ENCODE results near the gene RASSF5.
"Not testable (repeated sequence)": the region's sequence is repeated elsewhere in the genome, so short reads cannot be mapped to it uniquely, and the experiment has no call there.

Gene RASSF5

DNA sequence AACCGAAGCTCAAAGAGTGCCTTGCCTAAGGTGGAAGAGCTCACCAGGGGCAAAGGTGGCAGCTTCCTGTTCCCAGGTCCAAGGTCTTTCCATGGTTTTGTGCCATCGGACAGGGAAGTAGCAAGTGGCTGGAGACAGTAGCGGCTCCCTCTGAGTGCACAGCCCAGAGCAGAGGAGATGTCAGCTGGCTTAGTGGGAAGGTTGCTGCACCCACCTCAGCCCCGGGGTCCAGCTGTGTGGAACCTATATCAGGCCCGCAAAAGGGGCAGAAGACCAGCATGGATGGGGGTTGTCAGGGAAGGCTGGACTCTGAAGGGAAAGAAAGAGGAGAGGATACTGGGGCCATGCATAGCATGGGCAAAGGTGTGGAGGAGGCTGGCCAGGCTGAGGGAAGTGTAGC, 30.2 kb upstream of the RASSF5 start:
- no peak for DNase-seq

GRCh38 chr1:206477581-206478380, 29.6 kb upstream of the RASSF5 start:
- no peak for DNase-seq

DNA sequence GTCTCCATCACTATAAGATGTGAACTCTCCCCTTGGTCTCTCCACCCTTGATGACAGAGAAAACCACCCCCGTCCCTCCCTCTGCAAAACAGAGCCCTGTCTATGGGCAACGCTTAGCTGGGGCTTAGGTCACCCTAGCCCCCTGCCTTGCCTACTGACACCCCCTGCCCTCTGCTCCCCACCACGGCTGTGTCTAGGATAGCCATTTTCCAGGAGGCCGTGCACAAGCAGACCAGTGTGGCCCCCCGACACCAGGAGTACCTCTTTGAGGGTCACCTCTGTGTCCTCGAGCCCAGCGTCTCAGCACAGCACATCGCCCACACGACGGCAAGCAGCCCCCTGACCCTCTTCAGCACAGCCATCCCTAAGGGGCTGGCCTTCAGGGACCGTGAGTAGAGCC, 28.6 kb upstream of the RASSF5 start:
- no peak for DNase-seq

- peak; percentile 66 for DNase-seq
Observed at GRCh38 chr1:206479183-206480125, 27.9 kb upstream of the RASSF5 start.

DNA sequence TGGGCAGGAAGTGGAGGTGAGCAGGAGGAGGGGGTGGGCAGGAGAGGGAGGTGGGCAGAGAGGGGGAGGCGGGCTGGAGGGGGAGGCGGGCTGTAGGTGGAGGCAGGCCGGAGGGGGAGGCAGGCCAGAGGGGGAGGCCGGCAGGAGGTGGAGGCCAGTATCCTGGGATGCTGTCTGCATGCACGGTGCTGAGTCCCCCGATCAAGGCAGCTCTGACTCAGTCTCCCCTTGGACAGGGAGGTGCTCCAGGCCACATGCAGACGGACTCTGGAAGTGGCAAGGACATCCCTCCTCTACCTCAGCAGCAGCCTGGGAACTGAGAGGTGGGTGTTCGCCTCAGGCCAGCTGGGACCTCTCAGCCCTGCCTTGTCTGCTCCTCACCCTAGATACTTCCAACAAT, 27.1 kb upstream of the RASSF5 start:
- no peak for DNase-seq

- DNase-seq = no peak
Observed at GRCh38 chr1:206482611-206483010, 24.7 kb upstream of the RASSF5 start.

- DNase-seq = not testable (repeated sequence)
Observed at GRCh38 chr1:206483864-206484263, 23.5 kb upstream of the RASSF5 start.

GRCh38 chr1:206484901-206485300, 22.4 kb upstream of the RASSF5 start:
- no peak for DNase-seq

GRCh38 chr1:206486995-206487788, 20.1 kb upstream of the RASSF5 start:
- DNase-seq = no peak

DNA sequence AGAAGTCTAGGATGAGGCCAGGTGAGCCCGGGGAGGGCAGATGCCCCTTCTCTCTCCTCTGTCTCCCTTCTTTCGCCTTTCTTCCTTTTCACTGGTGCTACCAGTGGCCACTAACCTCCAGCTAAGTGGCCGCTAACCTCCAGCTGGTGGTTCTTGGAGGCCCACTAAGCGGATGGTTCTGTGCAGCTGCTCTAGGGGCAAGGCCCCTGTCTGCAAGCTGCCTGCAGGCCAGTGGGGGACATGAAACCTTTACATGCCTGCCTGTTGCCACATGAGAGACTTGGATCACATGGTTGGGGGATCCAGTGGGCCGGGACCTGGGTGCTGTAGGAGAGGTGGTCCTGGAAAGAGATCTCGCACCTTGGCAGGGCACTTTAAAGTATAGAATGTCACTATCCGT, 19.4 kb upstream of the RASSF5 start:
- DNase-seq = no peak

- DNase-seq = no peak
Observed at GRCh38 chr1:206488466-206488865, 18.9 kb upstream of the RASSF5 start.

DNA sequence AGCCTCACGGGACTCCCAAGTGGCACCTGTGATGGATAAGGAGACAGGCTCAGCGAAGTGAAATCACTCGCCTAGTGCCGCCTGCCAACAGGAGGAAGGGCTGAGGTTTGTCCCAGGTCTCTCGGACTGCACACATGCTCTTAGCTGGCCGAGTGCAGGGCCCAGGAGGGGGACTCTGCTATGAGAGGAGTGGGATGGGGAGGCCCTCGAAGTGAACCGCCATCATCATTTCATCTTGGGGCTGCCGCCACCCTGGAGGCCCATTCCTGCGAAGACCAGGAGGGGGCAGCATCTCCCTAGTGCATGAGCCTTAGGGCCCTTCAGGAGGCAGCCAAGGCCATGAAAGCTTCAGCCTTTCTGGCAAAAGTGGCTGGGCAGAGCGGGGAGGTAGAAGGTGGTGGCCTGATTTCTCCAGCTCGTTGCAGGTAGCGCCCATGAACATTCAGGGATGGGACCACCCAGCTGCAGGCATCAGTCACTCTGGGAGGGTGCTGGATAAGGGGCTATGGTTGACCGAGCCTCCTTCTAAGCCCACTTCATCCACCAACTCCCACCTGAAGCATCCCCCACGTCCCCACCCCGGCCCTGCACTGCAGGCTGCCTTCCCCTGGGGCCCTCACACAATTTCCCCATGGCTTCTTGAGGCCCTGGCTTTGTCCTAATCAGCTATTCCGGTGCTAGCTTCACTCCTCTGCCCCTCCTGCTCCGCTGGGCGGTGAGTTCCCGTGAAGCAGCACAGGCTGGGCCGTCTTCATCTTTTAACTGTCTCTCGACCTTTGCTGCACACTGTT, 17.2 kb upstream of the RASSF5 start:
- peak; percentile 62 for DNase-seq

DNA sequence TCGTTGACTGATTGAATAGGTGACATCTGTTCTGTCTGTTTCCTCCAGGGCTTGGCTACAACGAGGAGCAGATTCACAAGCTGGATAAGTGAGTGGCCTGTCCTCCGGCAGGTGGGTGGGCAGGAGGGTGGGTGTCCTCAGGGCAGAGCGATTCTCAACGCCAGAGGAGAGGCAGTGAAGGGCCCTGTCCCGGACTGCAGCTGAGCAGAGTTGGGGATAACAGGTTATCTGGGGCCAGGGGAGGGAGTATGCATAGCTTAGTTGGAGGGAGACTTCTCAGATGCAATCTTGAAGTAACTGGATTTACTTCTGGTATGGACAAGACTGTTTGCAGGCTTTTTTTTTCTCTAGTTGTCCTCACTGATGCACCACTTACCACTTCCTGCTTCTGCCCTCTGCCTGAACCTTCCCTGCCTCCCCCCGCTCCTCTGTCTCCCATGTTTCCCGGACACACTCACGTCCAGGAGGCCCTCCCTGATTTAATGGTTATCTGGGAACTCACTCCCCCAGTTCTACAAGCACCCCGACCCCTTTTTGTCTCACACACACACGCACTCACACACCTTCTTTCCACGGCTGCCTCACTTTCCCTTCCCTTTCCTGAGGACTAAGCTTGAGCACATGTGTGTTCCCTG, 16.4 kb upstream of the RASSF5 start:
- DNase-seq = no peak

- no peak for DNase-seq
Observed at GRCh38 chr1:206491616-206492015, 15.7 kb upstream of the RASSF5 start.

GRCh38 chr1:206492589-206492988, 14.7 kb upstream of the RASSF5 start:
- no peak for DNase-seq

DNA sequence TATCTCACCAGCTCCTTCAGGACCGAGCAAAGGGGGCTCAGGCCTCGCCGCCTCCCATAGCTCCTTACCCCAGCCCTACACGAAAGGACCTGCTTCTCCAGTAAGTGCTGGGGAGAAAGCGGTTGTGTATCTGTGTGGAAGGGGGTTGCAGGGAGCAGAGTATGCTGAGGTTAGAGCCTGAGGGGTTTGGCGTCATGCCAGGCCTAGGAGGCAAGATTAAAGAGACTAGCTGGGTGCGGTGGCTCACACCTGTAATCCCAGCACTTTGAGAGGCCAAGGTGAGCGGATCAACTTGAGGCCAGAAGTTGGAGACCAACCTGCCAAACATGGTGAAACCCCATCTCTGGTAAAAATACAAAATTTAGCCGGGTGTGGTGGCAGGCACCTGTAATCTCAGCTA, 14.1 kb upstream of the RASSF5 start:
- DNase-seq = no peak

DNA sequence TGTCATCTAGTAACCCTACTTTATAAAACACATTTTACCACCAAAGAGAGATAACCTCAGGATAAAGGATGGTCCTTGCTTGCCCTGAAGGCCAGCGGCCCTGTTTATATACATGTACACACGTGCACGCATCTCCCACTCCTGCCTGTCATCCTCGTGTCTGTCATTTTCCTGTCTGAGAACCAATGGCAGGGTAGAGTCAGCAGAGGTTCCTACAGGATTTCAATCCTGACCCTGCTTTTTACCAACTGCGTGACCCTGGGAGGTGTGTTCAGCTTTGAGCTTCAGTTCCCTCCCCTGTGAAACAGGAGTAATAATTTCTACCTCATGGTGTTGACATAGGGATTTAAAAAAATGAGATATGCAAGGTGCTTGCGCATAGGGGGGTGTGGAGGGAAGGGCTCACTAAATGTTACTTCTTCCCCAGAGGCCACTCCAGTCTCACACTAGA, 12.3 kb upstream of the RASSF5 start:
- no peak for DNase-seq

- no peak for DNase-seq
Observed at GRCh38 chr1:206495493-206496046, 11.8 kb upstream of the RASSF5 start.

DNA sequence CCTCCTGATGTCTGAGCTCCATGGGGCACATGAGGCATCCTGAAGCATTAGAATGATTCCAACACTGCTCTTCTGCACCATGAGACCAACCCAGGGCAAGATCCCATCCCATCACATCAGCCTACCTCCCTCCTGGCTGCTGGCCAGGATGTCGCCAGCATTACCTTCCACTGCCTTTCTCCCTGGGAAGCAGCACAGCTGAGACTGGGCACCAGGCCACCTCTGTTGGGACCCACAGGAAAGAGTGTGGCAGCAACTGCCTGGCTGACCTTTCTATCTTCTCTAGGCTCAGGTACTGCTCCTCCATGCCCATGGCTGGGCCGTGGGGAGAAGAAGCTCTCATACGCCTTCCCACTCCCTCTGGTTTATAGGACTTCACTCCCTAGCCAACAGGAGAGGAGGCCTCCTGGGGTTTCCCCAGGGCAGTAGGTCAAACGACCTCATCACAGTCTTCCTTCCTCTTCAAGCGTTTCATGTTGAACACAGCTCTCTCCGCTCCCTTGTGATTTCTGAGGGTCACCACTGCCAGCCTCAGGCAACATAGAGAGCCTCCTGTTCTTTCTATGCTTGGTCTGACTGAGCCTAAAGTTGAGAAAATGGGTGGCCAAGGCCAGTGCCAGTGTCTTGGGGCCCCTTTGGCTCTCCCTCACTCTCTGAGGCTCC, 11.1 kb upstream of the RASSF5 start:
- no peak for DNase-seq

DNA sequence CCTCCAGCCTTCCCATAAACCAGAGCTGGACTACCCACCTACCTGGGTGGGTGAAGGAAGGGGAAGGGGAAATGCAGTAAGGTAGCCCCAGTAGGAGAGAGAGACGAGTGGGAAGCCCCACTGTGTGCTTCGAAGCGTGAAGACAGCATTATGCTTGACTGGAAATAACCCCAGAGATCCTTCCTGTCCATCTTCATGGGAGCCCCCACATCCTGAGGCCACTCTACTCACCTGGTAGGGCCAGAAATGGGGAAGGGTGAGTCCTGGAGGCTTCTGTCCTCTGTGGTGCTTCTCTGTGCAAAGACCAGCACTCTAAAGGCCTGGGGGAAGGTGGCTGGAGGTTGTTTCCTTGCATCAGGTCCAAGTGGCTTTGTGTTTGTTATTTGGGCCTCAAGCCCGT, 10.0 kb upstream of the RASSF5 start:
- DNase-seq = no peak

DNA sequence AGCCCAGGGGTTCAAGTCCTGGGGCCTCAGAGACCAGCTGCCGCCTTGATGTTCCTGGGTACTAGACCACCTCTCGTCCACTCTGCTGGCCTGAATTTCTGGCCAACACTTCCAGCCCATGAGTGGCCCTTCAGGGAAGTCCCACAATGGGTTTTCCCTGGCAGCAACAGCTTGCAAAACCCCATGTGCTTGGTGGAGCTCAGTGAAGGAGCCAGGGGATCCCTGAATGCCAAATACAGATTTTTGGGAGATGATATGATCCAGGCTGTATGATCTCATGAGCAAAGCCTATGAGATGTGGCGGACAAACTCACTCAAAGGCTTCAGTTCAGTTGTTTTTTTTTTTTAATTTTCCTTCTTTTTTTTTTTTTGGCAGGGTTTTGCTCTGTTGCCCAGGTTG, 9.6 kb upstream of the RASSF5 start:
- DNase-seq = no peak

Measured in T1000 (cell line).